Esophagus muscularis mucosa (tissue), 4 donors: Measurements from ENCODE around the gene SIX5. TPM values are rescaled to one million over a fixed set of nuclear protein-coding genes. Genes with fewer than 3 reads are reported as not detected.
"Not testable (repeated sequence)": the region's sequence is repeated elsewhere in the genome, so short reads cannot be mapped to it uniquely, and the experiment has no call there.

Experiments
- DNase-seq: peaks from one replicate; pipeline ENCODE4 v3.0.0-alpha.2; 2017; ENCODE audit errors: extremely low spot score
- H3K27ac ChIP-seq, 4 donors: fragments of 200-600 bp; sonication (generic); replicated peaks in 1 of 4; 1 replicate in 3 of 4; 2 replicates in 1 of 4; pipeline ENCODE4 v1.5.1; 2016 to 2019; ENCODE audit warnings: mild to moderate bottlenecking in 1 of 4
- H3K27me3 ChIP-seq, 4 donors: fragments of 200-600 bp; sonication (generic); one replicate each; pipeline versions ENCODE4 v1.5.1 to v1.6.0; 2016 to 2019
- H3K36me3 ChIP-seq, 4 donors: fragments of 200-600 bp; sonication (generic); one replicate each; pipeline ENCODE4 v1.5.1; 2016 to 2019
- H3K4me1 ChIP-seq, 4 donors: fragments of 200-600 bp; sonication (generic); one replicate each; pipeline ENCODE4 v1.5.1; 2016 to 2019
- H3K4me3 ChIP-seq, 4 donors: fragments of 200-600 bp; sonication (generic); 1 replicate in 2 of 4; 2 replicates in 2 of 4; pipeline ENCODE4 v1.5.1; 2016 to 2019; ENCODE audit warnings: mild to moderate bottlenecking in 4 of 4, moderate library complexity in 1 of 4
- H3K9me3 ChIP-seq, 4 donors: fragments of 200-600 bp; sonication (generic); 1 replicate in 3 of 4; 2 replicates in 1 of 4; pipeline ENCODE4 v1.5.1; 2016 to 2019
- EP300 ChIP-seq: sonication (generic); formaldehyde crosslinking; IDR thresholded peaks from one replicate; pipeline ENCODE4 v1.6.1; 2017; ENCODE audit warnings: antibody characterized with exemption
- POLR2A ChIP-seq: fragments of 450-650 bp; IDR thresholded peaks from one replicate; pipeline ENCODE4 v1.6.1; 2017; ENCODE audit warnings: antibody characterized with exemption, moderate library complexity, mild to moderate bottlenecking, low read depth
- POLR2AphosphoS5 ChIP-seq, 2 donors: sonication (generic); formaldehyde crosslinking; IDR thresholded peaks; one replicate each; pipeline ENCODE4 v1.6.1; 2017; ENCODE audit warnings: antibody characterized with exemption in 2 of 2
- WGBS: methylation state at CpG from one replicate; pipeline ENCODE4 v1.1.5; 2018; 5-methylcytosine and 5-hydroxymethylcytosine counted together
- intact Hi-C: fragments of 100-400 bp; cut with DNase I; formaldehyde crosslinking; loops from one replicate; pipeline ENCODE4 v1.15.1; 2023
- total RNA-seq, 4 donors: library from RNA; depleted of rRNA; stranded (reverse); fragments of >200 nt; gene quantifications; one replicate each; pipeline versions ENCODE4 v1.1.0 to v1.2.1, GENCODE V29; 2016
- TF ChIP-seq, protein P1 (sequence below), 3 experiments: fragments of 200-600 bp in 2 of 3; fragments of 450-650 bp in 1 of 3; sonication (generic) in 2 of 3; IDR thresholded peaks; one replicate each; pipeline ENCODE4 v1.5.1; 2017 to 2019; ENCODE audit warnings: antibody characterized with exemption in 3 of 3, mild to moderate bottlenecking in 2 of 3, moderate library complexity in 1 of 3

SIX5 gene
- total RNA-seq, 4 donors from 2014 or later = 18.2 to 39.9 (median 28.8) TPM

DNA sequence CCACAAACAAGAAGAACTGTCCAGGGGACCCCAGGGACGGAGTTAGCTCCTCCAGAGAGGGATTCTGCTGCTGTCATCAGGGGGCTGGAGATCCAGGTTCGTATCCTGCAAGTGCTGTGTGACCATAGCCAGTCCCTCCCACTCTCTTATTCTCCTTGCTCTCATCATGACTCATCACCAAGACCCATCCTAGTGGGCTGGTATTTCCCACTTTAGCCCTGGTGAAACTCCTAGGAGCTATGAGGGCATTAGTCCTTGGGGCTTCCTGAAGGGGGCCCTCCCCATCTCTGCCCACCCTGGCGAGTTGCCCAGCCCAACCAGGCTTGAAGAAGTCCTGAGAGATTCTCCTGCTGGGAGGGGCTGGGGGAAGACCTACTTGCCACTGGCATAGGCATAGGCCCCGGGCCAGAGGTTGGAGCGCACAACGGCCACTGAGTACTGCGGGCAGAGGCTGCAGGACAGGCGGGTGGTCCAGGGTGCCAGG, 31.1 kb upstream of the SIX5 start:
- no peak for TF ChIP-seq POLR2A
- TF ChIP-seq POLR2AphosphoS5 (IDR thresholded peaks at IDR 0.05) = no peak
- TF ChIP-seq EP300 = no peak
- TF ChIP-seq, protein P1, sequence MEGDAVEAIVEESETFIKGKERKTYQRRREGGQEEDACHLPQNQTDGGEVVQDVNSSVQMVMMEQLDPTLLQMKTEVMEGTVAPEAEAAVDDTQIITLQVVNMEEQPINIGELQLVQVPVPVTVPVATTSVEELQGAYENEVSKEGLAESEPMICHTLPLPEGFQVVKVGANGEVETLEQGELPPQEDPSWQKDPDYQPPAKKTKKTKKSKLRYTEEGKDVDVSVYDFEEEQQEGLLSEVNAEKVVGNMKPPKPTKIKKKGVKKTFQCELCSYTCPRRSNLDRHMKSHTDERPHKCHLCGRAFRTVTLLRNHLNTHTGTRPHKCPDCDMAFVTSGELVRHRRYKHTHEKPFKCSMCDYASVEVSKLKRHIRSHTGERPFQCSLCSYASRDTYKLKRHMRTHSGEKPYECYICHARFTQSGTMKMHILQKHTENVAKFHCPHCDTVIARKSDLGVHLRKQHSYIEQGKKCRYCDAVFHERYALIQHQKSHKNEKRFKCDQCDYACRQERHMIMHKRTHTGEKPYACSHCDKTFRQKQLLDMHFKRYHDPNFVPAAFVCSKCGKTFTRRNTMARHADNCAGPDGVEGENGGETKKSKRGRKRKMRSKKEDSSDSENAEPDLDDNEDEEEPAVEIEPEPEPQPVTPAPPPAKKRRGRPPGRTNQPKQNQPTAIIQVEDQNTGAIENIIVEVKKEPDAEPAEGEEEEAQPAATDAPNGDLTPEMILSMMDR (IDR thresholded peaks at IDR 0.05) = no peak
- DNase-seq = no peak
- intact Hi-C loops = no loop called here
- Histone ChIP-seq H3K4me3 (no peak overlapping the region), H3K4me1 (peaks cover 6 to 12% (median 10%) of the 10 kb centered on the region in 4 donors), H3K27me3 (no peaks in the 10 kb centered on the region), H3K27ac (no peak overlapping the region), H3K36me3 (no peaks in the 10 kb centered on the region), H3K9me3 (no peaks in the 10 kb centered on the region)
- WGBS = 91% methylated on average over 7 of the region's 8 CpGs

GRCh38 chr19:45799541-45799940, 30.5 kb upstream of the SIX5 start:
- H3K27me3 ChIP-seq, H3K27ac ChIP-seq, DNase-seq, H3K36me3 ChIP-seq, H3K4me3 ChIP-seq, H3K9me3 ChIP-seq: not testable (repeated sequence)
- peaks cover 6 to 12% (median 10%) of the 10 kb centered on the region in 4 donors for H3K4me1 ChIP-seq
- WGBS = 86% methylated on average over 5 of the region's 5 CpGs
- intact Hi-C loops = loop anchor here (1.0 kb wide), 1 partner anchor 30 kb away; the partner anchor contains the start of gene SIX5

DNA sequence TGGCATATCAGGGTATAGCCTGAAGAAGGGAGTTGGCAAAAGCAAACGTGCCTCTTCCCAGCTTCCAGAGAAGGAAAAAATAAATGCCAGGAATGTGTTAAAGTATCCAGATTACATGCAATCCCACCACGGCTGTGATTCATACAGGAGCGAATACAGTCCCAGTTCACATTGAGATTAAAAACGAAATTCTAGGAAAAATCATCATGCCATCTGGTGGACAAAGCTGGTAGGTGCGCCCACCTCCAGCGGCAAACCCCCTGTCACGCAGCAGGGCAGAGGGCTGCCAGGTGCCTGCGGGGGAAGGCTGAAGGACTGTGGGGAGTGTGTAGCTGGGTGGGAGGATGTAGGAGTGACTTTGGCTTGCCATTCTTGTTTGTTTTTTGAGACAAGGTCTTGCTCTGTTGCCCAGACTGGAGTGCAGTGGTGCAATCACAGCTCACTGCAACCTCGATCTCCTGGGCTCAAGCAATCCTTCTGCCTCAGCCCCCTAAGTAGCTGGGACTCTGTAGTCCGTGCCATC, 30.0 kb upstream of the SIX5 start:
- no peak for DNase-seq

GRCh38 chr19:45794627-45795026, 25.6 kb upstream of the SIX5 start:
- no peak overlapping the region for H3K27ac ChIP-seq
- no peak for DNase-seq
- H3K9me3 ChIP-seq = no peaks in the 10 kb centered on the region
- peaks cover 27 to 46% (median 35%) of the 10 kb centered on the region in 4 donors for H3K4me1 ChIP-seq
- intact Hi-C loops = no loop called here
- no peak overlapping the region for H3K4me3 ChIP-seq
- H3K36me3 ChIP-seq = peaks cover 0 to 14% (median 13%) of the 10 kb centered on the region in 4 donors
- WGBS = 88% methylated on average over 2 of the region's 2 CpGs
- H3K27me3 ChIP-seq = no peaks in the 10 kb centered on the region
- no peak for TF ChIP-seq EP300
- TF ChIP-seq POLR2A = no peak
- TF ChIP-seq POLR2AphosphoS5 (IDR thresholded peaks at IDR 0.05) = no peak
- TF ChIP-seq, protein P1 (IDR thresholded peaks at IDR 0.05) = no peak

More for the DNA sequence above, 30.0 kb upstream of the SIX5 start:
- peak; percentile 23 to 69 for TF ChIP-seq POLR2AphosphoS5 (IDR thresholded peaks at IDR 0.05)
- TF ChIP-seq, protein P1 (IDR thresholded peaks at IDR 0.05) = peak; percentile 91 to 96 (median 95)
- TF ChIP-seq POLR2A = no peak
- TF ChIP-seq EP300 = no peak
- Histone ChIP-seq H3K4me3 (no peak overlapping the region), H3K9me3 (no peaks in the 10 kb centered on the region), H3K27ac (peak overlapping the region in 1 of 4 donors; percentile 34), H3K4me1 (peaks cover 6 to 12% (median 10%) of the 10 kb centered on the region in 4 donors), H3K27me3 (no peaks in the 10 kb centered on the region), H3K36me3 (no peaks in the 10 kb centered on the region)
- intact Hi-C loops = loop anchor here (1.0 kb wide), 1 partner anchor 30 kb away; the partner anchor contains the start of gene SIX5
- WGBS = 7% methylated on average over 10 of the region's 10 CpGs

DNA sequence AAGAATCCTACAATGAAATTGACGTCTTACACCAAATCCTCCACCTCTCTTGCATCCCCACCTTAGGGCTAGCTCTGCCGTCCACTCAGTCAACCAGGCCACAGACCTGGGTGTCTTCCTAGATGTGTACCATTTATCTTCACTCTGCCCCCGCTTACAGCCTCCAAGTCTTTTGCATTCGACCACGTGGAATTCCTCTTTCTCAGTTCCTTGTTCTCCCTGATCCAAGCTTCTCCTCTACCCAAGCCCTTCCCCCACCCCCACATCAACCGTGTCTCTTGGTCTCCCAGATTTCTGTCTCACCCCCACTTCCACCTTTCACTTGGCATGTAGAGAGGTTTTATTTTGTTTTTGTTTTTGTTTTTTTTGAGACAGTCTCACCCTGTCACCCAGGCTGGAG, 24.8 kb upstream of the SIX5 start:
- WGBS = 47% methylated on average over 6 of the region's 6 CpGs
- DNase-seq = no peak
- TF ChIP-seq, protein P1 (IDR thresholded peaks at IDR 0.05) = no peak
- no peak for TF ChIP-seq EP300
- no peak for TF ChIP-seq POLR2AphosphoS5 (IDR thresholded peaks at IDR 0.05)
- no peak for TF ChIP-seq POLR2A
- H3K4me3 ChIP-seq = no peak overlapping the region
- H3K4me1 ChIP-seq = peaks cover 25 to 38% (median 29%) of the 10 kb centered on the region in 4 donors
- H3K27ac ChIP-seq = no peak overlapping the region
- intact Hi-C loops = no loop called here
- H3K9me3 ChIP-seq = no peaks in the 10 kb centered on the region
- no peaks in the 10 kb centered on the region for H3K27me3 ChIP-seq
- H3K36me3 ChIP-seq = peaks cover 5 to 22% (median 21%) of the 10 kb centered on the region in 4 donors
